GM21423 (cell line): Measurements from ENCODE around the gene CALHM5.

Source experiments
- ATAC-seq: cut with Tn5 transposase; IDR thresholded peaks from one replicate; pipeline ENCODE4 v1.9.1; 2021; ENCODE audit warnings: mild to moderate bottlenecking, moderate library complexity; ENCODE audit not compliant: unreplicated experiment

CALHM5 gene

DNA sequence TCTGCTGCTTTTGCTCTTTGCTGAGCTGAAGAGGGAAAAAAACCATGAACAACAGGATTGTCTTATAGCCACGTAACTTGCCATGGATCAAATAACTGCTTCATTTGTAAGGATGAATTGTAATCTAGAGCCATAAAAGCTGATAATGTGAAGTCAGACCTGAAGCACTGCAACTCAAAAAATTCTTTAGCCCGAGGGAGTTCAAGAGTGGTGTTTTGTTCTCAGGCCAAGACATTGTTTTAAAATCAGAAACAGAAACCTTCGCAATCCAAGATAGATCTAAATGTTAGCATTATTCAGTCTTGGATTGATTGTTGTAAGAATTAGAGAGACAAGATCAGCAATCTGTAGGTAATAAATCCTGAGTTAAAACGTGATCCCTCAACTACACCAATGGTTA, 34.2 kb downstream of the CALHM5 start, which contains the start of gene TRAPPC3L:
TRAPPC3L (minus strand) TSS at position 34 of the 400 bp plus-strand sequence. CDS start 170 bp downstream, outside the sequence.
- no peak for ATAC-seq

DNA sequence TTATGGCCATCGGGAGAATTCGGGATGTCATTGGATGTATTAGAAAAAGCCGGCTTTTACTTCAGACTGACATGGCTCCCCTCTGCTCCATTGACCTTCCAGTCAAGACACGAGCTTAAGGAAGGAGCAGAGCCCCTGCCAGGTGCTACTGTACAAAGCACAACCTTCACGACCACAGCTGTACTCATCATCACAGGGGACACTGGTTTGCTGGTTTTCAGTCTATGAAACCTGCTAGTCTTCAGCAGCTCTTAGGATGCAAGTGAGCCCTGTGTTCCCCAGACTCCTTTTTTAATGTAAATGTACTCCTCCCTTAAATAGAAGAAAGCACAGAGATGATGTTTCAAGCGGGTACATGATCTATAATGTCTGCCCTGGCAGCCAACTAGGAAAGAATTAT, 35.9 kb downstream of the CALHM5 start:
- no peak for ATAC-seq

DNA sequence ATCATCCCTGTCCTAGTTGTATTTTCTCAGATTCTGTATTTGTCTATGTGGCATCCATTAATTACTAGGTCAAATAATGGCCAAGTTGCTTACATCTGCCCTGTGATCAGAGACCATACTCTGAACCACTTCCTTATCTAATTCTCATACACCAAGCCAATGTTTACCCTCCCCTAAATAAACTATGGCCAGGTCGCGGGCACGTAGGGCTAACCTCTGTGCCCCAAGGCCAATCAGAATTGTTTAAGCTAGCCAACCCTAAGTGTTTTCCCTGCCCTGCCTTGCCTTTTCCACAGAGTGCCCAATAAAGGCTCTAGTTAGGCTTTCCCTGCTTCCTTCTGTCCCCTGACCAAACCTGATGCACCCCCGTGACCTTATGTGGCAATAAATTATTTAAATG, 39.4 kb downstream of the CALHM5 start:
- no peak for ATAC-seq

DNA sequence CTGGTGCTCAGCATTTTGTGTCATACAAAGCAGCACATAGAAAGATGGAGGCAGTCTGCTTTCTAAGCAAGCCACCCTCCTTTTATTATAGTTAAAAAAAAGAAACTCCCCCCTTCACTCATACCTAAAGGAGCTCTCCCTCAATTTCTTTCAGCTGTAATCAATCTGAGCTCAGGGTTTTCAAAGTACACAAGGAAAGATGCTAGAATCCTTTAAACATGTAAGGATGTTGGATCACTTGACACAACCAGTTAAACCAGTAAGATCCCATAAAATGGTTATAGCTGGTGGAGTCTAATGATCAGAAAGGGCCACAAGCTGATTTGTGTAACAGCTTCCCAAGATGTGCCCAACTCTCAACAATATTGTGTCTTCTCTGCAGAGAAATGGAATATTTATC, 42.0 kb downstream of the CALHM5 start, which contains the start of gene CALHM4:
CALHM4 (plus strand) TSS at position 301 of the 400 bp plus-strand sequence; CDS start at position 344, 43 bp downstream.
- ATAC-seq = no peak

DNA sequence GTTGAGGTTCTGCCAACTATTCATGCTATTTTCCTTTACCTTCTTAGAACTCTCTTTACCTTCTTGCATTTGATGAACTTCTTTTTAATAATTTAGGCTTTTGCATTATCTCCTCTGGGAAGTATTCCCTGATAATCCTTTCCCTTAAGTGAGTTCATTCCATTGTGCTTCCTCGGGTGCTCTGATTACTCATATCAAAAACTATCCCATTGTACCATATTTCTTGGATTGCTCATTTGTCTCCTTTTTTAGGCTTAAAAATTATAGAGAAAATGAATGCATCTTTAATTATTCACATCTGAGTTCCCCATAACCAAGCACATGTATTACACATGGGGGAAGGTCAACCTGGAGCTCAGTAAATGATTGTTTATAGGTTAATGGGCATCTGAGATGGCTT, 44.6 kb downstream of the CALHM5 start:
- ATAC-seq = no peak

DNA sequence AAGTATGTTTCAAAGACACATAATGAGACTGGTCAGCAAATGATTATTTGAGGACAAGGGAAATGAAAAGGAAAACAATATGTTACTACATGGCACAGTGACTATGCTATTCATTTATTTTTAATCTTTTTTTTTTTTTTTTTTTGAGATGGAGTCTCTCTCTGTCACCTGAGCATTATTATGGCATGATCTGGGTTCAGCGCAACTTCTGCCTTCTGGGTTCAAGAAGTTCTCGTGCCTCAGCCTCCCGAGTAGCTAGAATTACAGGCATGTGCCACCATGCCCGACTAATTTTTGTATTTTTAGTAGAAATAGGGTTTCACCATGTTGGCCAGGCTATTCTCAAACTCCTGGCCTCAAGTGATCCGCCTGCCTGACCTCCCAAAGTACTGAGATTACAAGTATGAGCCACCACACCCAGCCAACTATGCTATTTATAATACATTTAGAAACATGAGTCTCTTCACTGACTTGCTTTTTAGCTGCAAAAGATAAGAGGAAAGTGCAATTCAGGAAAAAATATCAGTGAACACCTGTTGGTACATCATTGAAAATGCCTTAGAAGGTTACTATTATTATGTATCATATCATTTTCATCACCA, 45.5 kb downstream of the CALHM5 start:
- no peak for ATAC-seq

DNA sequence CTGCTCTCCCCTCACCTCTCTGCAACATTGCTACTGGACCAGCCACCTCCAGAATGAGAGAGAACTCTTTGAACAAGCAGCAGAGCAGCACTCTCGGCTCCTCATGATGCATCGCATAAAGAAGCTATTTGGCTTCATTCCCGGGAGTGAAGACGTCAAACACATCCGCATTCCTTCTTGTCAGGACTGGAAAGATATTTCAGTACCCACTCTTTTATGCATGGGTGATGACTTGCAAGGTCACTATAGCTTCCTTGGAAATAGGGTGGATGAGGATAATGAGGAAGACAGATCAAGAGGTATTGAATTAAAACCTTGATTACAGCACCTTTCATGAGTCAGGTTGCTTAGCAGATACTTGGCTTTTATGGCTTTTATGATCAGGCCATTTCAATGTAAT, 46.5 kb downstream of the CALHM5 start:
- no peak for ATAC-seq

DNA sequence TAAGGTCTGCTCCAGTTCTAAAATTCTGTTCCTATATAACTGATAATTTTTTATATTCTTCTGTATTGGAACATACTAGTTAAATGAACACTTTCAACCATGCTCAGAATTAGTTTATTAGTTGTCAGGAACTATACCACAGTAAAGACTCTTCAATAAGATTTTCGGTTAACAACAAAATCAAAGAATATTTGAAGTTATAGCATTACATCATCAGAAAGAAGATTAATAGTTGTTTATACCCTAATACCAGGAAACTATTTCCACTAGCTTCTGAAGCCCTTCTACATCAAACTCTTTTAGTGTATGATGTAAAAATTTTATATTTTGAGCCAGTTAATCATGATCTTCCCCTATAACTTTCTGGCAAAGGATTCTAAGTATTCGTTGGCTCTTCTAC, 48.7 kb downstream of the CALHM5 start:
- no peak for ATAC-seq

DNA sequence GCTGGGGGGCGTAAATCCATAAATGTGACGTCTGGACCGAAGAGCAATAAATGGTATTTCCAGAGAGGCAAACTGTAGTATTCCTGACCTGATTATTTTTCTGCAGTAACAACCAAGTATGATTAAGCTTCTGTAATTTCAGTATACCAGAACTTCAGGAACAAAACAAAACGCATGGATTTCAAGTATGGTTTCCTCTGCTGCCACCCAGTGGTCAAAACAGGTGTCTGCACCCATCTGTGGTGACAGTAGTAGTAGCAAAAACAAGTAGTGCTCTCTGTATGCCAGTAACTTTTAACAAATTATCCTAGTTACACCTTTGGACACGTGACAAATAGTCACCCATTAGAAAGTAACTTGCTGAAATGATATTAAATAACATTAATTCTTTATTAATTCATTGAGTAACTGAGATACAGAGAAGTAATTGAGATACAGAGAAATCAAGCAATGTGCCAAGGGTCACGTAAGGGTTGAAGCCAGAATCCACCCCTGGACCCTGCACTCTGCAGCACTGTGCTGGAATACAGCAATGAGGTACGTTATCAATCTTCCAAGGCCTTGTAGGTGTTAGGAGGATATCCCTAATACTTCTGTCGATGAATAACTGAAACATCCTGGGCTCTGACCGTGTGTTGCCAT, 50.1 kb downstream of the CALHM5 start:
- no peak for ATAC-seq

DNA sequence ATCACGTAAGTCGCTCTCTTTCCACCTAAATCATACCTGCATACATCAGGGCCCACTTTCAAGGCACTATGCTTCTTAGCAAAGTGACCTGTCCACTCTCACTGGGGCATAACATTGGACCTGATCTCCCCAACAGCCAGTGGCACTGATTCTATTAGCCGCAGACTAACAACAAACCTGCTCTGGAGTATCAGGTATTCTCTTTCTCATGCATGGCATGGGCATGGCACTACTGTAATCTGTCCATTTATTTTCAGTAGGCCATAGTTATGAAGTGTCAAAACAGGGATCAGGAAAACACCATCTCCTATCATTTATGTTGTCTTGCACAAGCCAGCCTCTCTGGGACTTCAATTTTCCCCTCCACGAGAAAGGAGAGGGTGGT, 50.6 kb downstream of the CALHM5 start:
- no peak for ATAC-seq

DNA sequence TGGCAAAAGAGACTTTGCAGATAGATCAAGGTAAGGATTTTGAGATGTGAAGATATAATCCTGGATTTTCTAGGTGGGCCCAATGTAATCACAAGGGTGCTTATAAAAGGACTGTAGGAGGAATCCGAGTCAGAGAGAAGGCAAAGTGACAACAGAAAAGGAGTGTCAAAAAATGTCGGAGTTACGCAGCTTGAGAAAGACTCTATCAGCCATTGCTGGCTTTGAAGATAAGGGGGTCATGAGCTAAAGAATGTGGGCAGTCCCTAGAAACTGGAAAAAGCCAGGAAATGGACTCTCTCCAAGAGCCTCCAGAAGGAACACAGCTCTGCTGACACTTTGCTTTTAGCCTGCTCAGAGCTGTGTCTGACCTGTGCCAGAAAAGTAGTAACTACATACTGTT, 51.2 kb downstream of the CALHM5 start:
- no peak for ATAC-seq

DNA sequence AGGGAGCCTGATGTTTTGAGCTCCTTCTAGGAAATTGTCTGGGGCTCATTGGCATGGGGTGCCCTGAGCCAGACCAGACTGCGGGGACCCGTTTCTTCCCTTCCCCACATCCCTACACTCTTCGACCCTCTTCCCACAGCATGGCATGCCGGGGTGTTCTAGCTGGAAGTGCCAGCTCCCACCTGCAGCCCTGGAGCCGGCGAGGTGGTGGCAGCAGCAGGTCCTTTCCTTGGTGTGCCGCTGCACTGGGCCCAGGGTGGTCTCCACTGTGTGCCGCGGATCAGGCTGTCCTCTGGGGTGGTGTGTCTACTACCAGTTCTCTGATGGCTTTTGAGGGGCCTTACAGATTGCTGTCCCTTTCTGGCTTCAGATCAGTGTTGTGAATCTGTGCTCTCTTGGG, 52.4 kb downstream of the CALHM5 start:
- ATAC-seq = no peak

DNA sequence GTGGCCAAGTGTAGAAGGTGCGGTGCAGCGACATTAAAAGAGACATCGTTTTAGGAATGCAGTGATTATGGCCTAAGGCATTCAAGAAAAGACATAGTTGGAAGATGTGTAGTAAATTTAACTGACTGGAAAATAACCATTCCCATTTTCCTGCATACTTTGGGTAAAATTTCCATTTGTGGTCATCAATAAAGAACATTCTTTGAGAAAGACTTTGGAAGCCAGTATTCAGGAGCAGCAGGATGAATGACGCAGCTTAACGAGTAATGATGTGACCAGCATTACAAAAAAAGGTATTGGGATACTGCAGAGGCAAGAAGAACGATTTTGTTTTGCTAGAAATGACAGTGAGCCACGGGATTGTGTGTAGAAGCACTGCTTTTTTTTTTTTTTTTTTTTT, 52.9 kb downstream of the CALHM5 start:
- ATAC-seq = no peak

DNA sequence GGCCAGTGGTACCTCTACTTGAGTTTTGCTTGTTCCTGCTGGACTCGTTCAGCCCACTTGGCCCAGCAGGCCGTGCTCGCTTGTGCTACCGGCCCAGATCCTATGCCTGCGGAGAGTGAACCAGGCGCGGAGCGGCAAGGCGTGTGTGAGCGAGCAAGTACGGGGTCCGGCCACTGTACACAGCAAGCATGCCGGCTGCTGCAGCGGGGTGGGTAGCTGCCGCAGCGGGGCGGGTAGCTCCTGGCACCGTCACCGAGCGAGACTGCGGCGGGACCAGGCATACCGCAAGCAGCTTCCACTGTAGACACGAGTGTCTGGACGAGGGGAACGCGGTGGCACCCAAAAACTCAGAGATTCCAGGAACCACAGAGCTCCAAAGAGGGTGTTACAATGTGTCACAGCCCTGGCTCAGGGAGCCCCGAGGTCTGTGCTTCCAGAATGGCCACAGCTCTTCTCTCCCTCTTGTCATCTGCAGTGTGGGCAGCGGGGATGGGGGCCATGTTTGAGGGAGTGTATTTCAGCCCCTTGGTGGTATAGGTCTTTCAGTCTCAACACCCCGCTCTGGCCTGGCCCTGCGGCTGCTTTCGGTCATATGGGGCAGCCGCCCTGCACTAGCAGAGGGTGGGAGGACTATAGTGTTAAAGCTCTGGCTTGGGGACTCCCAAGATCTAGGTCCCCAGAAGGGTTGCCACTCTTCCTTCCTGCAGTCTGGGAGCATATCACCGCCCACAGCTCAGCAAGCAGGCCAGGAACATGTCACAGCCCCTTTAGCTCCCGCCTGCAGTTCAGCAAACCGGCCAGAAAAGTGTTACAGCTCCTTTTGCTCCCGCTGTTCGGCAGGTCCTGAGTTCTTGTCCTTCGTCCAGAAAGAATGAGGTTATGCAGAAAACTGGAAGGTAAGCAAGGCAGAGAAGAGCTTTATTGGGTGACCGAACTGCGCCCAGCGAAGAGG, 53.8 kb downstream of the CALHM5 start:
- ATAC-seq = no peak

DNA sequence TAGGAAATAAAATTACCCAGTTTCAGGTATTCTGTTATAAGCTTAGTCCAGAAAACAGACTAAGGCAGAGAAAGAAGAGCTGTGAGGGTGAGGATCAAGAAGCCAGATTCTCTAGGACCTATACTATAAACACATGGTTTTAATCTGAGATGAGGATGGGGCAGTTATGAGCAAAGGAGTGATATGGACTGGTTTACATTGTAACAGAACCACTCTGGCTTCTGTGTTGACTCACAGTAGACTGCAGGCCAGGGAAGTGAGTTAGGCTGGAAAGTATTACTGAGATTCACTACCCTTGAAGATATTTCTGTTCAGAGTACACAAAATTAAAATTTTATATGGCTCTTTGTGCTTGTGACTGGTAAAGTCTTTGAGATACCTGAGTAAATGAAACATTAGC, 56.7 kb downstream of the CALHM5 start:
- no peak for ATAC-seq

DNA sequence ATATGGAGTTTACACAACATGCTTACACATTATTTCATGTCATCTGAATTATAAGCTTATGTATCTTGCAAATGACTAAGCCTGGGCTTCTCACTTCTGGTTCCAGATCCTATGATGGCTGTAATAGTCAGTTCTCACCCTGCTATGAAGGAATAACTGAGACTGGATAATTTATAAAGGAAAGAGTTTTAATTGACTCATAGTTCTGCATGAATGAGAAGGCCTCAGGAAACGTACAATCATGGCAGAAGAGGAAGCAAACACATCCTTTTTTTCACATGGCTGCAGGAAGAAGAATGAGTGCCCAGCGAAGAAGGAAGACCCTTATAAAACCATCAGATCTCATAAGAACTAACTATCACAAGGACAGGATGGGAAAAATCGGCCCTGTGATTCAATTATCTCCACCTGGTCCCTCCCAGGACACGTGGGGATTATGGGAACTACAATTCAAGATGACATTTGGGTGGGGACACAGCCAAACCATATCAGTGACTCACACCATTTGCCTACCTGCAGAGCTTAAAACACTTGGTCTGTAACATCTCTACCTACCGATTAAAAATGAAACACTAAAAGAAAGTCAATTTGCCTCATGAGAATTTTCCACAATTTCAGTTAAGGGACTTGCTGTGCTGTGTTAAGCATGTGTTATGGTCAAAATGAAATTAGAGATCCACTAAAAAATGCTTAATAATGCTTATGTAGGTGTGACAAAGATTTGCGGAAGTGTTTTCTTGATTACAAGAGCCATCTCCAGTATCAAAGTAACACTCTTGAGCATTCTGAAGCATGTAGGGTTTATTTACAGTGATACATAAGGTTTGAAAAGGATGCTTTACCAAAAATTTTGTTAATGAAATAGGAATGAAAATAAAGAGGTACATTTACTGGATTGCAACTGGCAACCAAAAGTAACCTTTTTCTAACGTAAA, 57.6 kb downstream of the CALHM5 start:
- no peak for ATAC-seq

DNA sequence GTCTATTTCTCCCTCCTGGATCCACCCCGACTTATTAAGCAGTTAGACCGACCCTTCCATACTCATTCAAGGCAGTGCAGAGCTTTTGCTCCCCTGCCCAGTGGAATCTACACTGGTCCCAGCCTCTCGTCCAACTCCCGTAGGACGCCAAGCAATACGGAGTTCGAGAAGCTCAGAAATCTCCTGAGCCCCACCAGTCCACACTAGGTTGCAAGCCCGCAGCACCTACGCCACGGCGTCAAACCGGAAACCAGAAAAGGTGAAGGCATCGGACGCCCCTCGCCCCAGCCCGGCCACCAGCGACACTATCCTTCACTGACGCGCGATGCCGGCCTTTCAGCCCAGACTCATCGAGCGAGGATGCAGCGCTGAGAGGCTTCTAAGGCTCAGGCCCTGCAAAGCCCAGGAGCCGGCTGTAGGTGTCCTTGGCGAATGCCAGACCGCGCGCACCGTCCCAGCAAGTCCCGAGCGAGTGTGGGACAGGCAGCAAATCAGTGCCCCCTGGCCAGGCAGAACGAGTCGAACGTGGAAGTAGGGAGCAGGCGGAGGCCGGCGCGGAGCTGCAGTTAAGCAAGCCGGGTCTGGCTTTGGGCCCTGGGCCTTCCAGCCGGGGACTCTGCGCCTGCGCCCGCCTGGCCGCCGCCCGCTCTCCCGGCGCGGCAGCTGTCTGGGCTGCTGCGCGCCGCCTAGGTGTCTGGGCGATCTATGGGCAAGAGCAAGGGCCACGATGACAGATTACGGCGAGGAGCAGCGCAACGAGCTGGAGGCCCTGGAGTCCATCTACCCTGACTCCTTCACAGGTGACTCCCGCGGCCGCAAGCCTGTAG, 59.6 kb downstream of the CALHM5 start, which contains the start of gene RWDD1:
RWDD1 (plus strand) TSS at position 649 of the 827 bp plus-strand sequence; CDS start at position 728, 79 bp downstream.
- peak; percentile 95 for ATAC-seq

DNA sequence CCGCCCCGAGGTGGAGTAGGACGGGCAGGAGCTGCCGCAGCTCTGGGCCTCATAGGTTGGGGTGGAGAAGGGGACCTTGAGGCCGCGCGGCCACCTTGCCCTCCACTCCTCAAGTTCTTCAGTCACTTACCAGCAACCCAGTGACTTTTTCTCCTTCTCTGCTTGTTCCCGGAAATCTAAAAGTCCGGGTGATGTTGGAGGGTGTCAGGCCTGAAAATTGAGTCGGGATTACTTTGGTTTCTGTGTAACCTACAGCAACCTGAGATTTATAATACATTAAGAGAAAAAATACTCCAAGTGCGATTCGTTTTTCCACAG, 60.2 kb downstream of the CALHM5 start:
- no peak for ATAC-seq

DNA sequence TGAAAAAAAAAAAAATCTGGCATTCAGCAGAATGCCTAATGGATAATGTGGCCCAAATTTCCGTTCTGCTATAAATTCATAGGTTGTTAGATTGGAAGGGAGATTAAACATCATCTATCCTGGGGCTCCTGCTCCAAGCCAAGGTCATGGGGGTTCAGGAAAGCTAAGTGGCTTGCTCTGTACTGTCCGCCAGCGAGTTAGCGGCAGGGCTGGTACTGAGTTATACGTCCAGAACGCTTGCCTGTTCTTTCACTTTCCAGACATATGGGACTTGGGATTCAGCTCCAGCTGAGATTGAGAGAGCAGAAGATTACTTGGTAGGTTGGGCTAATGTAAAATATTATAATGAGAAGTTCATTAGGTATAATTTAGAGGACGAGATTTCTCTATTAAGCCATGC, 60.7 kb downstream of the CALHM5 start:
- no peak for ATAC-seq
